ENCODE measurements around the gene CTIF. TPM values are rescaled to one million over a fixed set of nuclear protein-coding genes. Genes with fewer than 3 reads are reported as not detected.

CTIF gene
- total RNA-seq, 2 experiments from 2014 or later: 0.06 to 0.38 TPM

GRCh38 chr18:48789259-48789812 is 250.5 kb downstream of the CTIF start:
- DNase-seq (ENCODE audit: low spot score): no peak
- no peak overlapping the region for H2AFZ ChIP-seq (ENCODE audit: low read length)
- H3K9me3 ChIP-seq (ENCODE audit: low read length): no peaks in the 10 kb centered on the region
- TF ChIP-seq CTCF (conservative IDR thresholded peaks at IDR 0.05; ENCODE audit: low read length) (no peak), EZH2phosphoT487 (IDR thresholded peaks at IDR 0.05; ENCODE audit: borderline replicate concordance, low read depth, low read length) (no peak)
- intact Hi-C loops (cut with micrococcal nuclease; ENCODE audit: unreplicated experiment): loop anchor here (5.0 kb wide), 2 partner anchors 43 to 78 kb away; no protein-coding TSS in a partner anchor
- no TSS peak for BruUV-seq (replicated peaks)
- no peak overlapping the region for H3K4me3 ChIP-seq (ENCODE audit: low read depth, low read length, poor library complexity, severe bottlenecking)
- H3K36me3 ChIP-seq (ENCODE audit: insufficient read depth, low read length): no peaks in the 10 kb centered on the region
- no peaks in the 10 kb centered on the region for H3K9me2 ChIP-seq (ENCODE audit: insufficient read depth, low read length)
- no peaks in the 10 kb centered on the region for H3K79me2 ChIP-seq (ENCODE audit: insufficient read depth, low read depth, low read length)
- CTCF ChIA-PET (ENCODE audit: unreplicated experiment): no interaction called here
- H3K27ac ChIP-seq (ENCODE audit: low read depth, low read length, poor library complexity, severe bottlenecking): no peak overlapping the region
- H4K20me1 ChIP-seq (ENCODE audit: insufficient read depth, low read length): no peaks in the 10 kb centered on the region
- POLR2A ChIA-PET: no interaction called here
- no peak overlapping the region for H3K4me2 ChIP-seq (ENCODE audit: low read length)
- H3K4me1 ChIP-seq (ENCODE audit: insufficient read depth, low read length, poor library complexity, severe bottlenecking): peaks cover 56% of the 10 kb centered on the region

- BruUV-seq (replicated peaks): no TSS peak
- POLR2A ChIA-PET: no interaction called here
Measured at GRCh38 chr18:48790226-48790863, 251.5 kb downstream of the CTIF start.

More at GRCh38 chr18:48790226-48790863, 251.5 kb downstream of the CTIF start:
- Histone ChIP-seq H3K4me3 (ENCODE audit: low read depth, low read length, poor library complexity, severe bottlenecking) (no peak overlapping the region), H3K27ac (ENCODE audit: low read depth, low read length, poor library complexity, severe bottlenecking) (no peak overlapping the region), H3K9me3 (ENCODE audit: low read length) (no peaks in the 10 kb centered on the region), H4K20me1 (ENCODE audit: insufficient read depth, low read length) (no peaks in the 10 kb centered on the region), H3K4me1 (ENCODE audit: insufficient read depth, low read length, poor library complexity, severe bottlenecking) (peaks cover 47% of the 10 kb centered on the region), H3K4me2 (ENCODE audit: low read length) (no peak overlapping the region), H3K79me2 (ENCODE audit: insufficient read depth, low read depth, low read length) (no peaks in the 10 kb centered on the region), H3K9me2 (ENCODE audit: insufficient read depth, low read length) (no peaks in the 10 kb centered on the region), H2AFZ (ENCODE audit: low read length) (no peak overlapping the region), H3K36me3 (ENCODE audit: insufficient read depth, low read length) (no peaks in the 10 kb centered on the region)
- TF ChIP-seq EZH2phosphoT487 (IDR thresholded peaks at IDR 0.05; ENCODE audit: borderline replicate concordance, low read depth, low read length): no peak
- no peak for TF ChIP-seq CTCF (conservative IDR thresholded peaks at IDR 0.05; ENCODE audit: low read length)
- CTCF ChIA-PET (ENCODE audit: unreplicated experiment): no interaction called here
- DNase-seq (ENCODE audit: low spot score): no peak
- intact Hi-C loops (cut with micrococcal nuclease; ENCODE audit: unreplicated experiment): no loop called here

Data from OCI-LY7 (cell line).